ENCODE data around the gene GPR137B.
A peak's percentile ranks its signal among the peaks of the same experiment; 100 is the strongest.

Gene GPR137B

DNA sequence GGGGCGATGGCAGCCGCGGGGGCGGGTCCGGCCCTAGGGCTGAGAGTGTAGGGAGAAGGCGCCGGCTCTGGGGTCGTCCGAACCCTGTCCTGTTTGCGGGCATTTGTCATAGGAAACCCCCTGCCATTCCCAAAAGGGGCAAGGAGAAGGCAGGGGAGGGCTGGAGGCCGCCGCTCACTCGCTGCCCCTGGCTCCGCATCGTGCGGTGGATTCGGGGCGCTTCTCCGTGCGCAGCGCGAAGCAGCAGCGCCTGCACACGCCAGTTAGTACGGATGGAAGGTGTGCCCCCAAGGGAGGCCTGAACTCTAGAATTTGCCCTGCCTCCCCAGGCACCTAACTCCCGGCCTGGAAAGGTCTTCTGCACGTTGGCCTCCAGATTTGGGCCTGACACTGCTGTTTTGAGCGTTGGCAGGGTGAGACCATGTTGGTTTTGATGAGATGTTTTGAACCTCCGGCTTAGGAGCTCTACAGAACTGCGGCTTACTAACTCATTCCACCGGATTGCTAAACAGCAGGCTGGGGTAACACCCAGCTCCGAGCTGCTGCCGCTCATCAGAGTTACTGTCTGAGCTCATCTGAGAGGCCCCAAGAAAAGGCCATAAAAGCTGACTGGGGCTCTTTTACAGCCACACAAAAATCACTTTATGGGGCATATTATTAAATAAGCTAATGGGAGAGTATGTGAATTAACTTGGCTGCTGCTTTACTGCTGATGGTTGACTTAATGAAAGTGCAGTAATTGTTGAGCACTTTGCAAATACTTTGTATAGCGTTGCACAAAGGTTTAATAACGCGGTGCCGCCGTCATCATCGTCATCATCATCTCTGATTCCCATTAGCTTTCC lies 987 bp downstream of the GPR137B start:
- in situ Hi-C loops (cut with MboI; ENCODE audit: low sequenced_read_pairs) = no loop called here

DNA sequence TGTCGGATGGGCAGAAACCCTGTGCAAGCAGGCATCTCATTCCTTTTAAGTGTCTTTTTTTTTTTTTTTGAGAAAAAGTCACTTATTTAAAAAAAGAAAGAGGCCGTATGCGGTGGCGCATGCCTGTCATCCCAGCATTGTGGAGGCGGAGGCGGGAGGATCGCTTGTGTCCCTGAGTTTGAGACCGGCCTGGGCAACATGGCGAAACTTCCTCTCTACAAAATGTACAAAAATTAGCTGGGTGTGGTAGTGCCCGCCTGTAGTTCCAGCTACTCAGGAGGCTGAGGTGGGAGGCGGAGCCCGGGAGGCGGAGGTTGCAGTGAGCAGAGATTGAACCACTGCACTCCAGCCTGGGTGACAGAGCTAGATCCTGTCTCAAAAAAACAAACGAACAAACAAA lies 1.7 kb downstream of the GPR137B start:
- Histone ChIP-seq H3K27me3 (ENCODE audit: low read depth) (peaks cover 8% of the 10 kb centered on the region; the same call in 1 of the 2 replicates), H3K9me3 (no peaks in the 10 kb centered on the region), H3K4me3 (peak overlapping the region; percentile 60)

More for the DNA sequence above, 987 bp downstream of the GPR137B start:
- peaks cover 11% of the 10 kb centered on the region for H3K4me1 ChIP-seq
- DNase-seq (ENCODE audit: low spot score in 2 of 2) = peak in 1 of 2 experiments; percentile 27
- H3K36me3 ChIP-seq (replicated peaks) = no peaks in the 10 kb centered on the region
- peaks cover 12% of the 10 kb centered on the region; the same call in 1 of the 2 replicates for H3K27me3 ChIP-seq (ENCODE audit: low read depth)
- peak overlapping the region; percentile 60 for H3K4me3 ChIP-seq
- H3K9me3 ChIP-seq = no peaks in the 10 kb centered on the region

DNA sequence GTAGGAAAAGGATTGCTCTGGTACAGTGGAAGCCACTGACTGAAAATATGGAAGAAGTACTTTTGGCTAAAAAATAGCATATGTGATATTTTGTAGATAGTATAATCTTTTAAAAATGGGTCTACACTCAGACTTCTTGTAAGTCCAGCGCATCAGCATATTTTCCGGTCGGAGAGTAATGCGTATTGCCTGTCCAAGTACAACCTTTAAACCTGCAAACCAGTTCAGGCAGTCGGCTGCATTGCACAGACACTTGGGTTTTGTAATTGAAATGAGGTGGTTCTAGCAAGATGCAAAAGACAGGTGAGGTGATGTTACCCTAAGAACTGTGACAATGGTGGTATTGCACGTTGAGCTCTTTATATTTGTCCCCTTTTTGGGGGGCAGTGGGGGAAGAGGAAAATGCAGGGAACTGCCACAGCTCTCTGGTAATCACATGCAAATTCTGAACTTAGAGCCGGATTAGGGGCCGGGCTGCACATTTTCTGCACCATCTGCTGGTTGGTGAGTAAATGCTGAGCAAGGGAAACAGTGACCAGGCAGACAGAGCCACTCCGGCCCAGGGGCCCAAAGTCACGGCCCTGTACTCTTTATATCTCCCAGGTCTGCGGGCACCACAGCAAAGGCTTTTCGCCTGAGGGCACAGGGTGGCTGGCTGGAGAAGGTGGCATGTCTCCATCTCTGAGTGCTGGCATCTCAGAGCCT lies 2.3 kb downstream of the GPR137B start:
- peak; percentile 32 to 54 for DNase-seq (ENCODE audit: low spot score in 2 of 2)
- no peaks in the 10 kb centered on the region for H3K9me3 ChIP-seq
- in situ Hi-C loops (cut with MboI; ENCODE audit: low sequenced_read_pairs) = no loop called here
- H3K4me1 ChIP-seq = peaks cover 11% of the 10 kb centered on the region
- H3K4me3 ChIP-seq = peak overlapping the region; percentile 60
- peaks cover 8% of the 10 kb centered on the region; the same call in 1 of the 2 replicates for H3K27me3 ChIP-seq (ENCODE audit: low read depth)
- no peaks in the 10 kb centered on the region for H3K36me3 ChIP-seq (replicated peaks)

More for the DNA sequence above, 1.7 kb downstream of the GPR137B start:
- Histone ChIP-seq H3K4me1 (peaks cover 11% of the 10 kb centered on the region), H3K36me3 (replicated peaks) (no peaks in the 10 kb centered on the region)
- in situ Hi-C loops (cut with MboI; ENCODE audit: low sequenced_read_pairs) = no loop called here
- DNase-seq (ENCODE audit: low spot score in 2 of 2) = peak in 1 of 2 experiments; percentile 53

DNA sequence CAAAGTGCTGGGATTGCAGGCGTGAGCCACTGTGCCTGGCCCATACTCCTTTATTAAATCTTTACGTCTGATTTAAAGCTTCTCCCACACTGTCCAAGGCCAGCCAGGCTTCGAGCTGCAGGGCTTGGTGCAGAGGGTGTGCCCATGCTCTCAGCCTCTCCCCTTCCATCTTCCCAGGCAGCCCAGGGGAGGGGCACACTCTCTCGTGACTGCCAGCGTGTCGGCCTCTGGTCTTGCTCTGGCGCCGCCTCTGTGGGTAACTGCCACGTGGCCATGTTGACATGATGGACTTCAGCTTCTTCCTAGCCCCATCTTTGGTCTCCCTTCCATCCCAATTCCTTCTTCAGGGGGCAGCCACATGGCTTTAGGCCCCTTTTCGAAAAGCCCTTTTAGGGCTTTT lies 4.7 kb downstream of the GPR137B start:
- in situ Hi-C loops (cut with MboI; ENCODE audit: low sequenced_read_pairs) = no loop called here
- Histone ChIP-seq H3K27me3 (ENCODE audit: low read depth) (no peaks in the 10 kb centered on the region), H3K9me3 (no peaks in the 10 kb centered on the region), H3K4me3 (no peak overlapping the region), H3K36me3 (replicated peaks) (no peaks in the 10 kb centered on the region), H3K4me1 (peaks cover 11% of the 10 kb centered on the region)
- DNase-seq (ENCODE audit: low spot score in 2 of 2) = no peak

DNA sequence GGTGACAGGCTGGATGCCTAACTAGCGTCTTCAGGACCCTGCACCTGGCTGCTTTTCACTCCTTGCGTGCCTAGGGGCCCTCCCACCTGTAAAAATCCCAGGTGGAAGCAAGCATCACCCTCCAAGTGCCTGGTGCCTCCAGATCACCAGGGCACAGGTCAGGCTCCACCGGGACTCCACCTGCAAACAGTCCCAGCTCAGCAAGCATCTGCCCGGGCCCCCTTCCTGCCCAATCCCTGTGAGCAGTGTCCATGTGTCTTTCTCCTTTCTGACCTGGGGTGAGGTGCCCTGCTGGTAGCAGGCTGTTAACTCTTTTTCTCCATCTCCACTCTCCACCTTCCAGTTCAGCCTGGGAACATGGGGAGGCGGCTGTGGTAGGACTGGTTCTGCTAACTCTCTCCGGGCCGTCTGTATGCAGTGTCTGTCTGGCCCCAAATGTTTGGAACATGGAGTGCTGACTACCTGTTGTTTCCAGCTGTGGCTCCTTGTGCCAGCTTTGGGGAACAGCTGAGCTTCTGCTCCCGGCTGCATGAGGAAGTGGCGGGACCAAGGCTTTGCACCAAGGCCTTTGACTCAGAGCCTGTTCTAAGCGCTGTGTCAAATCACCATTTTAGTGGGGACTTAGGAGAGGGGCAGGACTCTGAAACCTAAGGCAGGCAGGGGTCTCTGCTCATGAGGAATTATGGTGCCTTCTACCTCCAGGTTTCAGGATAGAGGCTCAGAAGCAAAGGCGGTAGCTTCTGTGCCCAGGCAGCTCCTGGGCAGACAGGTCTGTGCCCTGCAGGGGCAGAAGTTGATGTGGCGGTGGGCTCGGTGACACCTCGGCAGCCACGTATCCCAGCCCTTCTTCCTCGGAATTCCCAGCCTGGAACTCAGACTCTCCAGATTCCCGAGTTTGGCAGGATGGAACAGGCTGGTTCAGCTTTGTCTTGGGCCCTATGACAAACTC lies 5.5 kb downstream of the GPR137B start:
- H3K9me3 ChIP-seq = no peaks in the 10 kb centered on the region
- H3K36me3 ChIP-seq (replicated peaks) = no peaks in the 10 kb centered on the region

DNA sequence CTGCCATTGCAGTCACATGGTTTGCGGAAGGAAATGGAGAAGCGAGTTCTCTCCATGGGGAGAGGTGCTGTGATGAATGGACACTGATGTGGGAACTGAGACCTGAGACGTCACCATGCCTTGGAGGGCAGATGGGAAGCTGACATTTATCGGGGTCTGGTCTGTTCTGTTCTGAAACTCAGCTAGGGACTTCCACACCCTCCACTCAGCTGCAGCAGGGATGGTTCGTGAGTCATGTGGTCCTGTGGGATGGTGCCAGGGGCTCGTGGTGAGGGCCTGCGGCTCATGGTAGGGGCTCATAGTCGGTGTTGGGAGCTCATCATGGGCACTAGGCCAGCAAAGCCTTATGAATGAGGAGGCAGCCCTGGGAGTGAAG lies 6.1 kb downstream of the GPR137B start:
- H3K4me1 ChIP-seq = peaks cover 11% of the 10 kb centered on the region
- no peak for DNase-seq (ENCODE audit: low spot score in 2 of 2)
- H3K27me3 ChIP-seq (ENCODE audit: low read depth) = no peaks in the 10 kb centered on the region
- no peaks in the 10 kb centered on the region for H3K9me3 ChIP-seq
- H3K36me3 ChIP-seq (replicated peaks) = no peaks in the 10 kb centered on the region
- in situ Hi-C loops (cut with MboI; ENCODE audit: low sequenced_read_pairs) = no loop called here
- H3K4me3 ChIP-seq = no peak overlapping the region

More for the DNA sequence above, 5.5 kb downstream of the GPR137B start:
- H3K27me3 ChIP-seq (ENCODE audit: low read depth) = no peaks in the 10 kb centered on the region
- peaks cover 11% of the 10 kb centered on the region for H3K4me1 ChIP-seq
- no peak for DNase-seq (ENCODE audit: low spot score in 2 of 2)
- H3K4me3 ChIP-seq = no peak overlapping the region
- in situ Hi-C loops (cut with MboI; ENCODE audit: low sequenced_read_pairs) = no loop called here

DNA sequence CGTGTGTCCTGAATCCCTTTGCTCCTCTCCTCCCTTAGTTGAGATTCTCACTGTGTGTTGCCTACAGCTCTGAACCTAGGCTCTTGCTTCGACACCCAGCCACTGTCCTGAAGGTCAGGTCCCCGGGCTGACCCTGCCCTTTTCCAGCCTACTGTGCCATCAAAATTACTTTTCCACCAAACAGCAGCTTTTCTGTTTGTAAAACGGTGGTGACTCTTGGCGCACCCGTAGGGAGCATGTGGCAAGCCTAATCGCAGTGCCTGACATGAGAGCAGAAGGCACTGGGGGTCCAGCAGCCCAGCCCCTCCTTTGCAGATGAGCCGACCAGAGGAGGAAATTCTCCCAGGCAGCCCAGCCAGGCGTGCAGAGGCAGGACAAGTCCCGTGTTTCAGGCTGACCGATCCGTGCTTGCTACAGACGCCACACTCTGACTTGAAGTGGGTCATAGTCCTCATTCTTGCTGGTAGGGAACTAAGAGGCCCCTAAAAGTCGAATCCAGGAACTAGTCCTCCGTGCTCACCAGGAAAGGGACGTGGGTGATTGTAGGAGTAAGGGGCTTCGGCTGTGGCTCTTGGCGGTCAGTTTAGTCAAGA lies 6.8 kb downstream of the GPR137B start:
- Histone ChIP-seq H3K36me3 (replicated peaks) (no peaks in the 10 kb centered on the region), H3K9me3 (no peaks in the 10 kb centered on the region), H3K27me3 (ENCODE audit: low read depth) (no peaks in the 10 kb centered on the region), H3K4me3 (no peak overlapping the region), H3K4me1 (peaks cover 8% of the 10 kb centered on the region)
- DNase-seq (ENCODE audit: low spot score in 2 of 2) = no peak
- in situ Hi-C loops (cut with MboI; ENCODE audit: low sequenced_read_pairs) = no loop called here

DNA sequence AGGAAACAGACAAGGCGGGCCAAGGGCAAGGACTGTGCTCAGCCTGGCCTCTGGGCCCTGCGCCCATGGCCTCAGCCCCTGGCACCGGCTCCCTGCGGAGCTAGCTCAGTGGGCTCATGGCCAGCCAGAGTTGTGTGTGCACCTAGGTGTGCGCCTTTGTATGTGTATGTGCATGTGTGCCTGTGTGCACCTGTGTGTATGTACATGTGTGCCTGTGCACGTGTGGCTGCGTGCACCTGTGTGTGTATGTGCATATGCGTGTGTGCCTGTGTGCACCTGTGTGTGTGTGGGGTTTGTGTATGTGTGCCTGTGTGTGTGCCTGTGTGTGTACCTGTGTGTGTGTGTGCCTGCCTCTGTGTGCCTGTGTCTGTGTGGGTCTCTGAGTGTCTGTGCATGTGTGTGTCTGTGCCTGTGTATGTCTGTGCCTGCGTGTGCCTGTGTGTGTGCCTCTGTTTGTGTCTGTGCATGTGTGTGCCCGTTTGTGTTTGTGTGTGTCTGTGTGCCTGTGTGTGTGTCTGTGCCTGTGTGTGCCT lies 7.4 kb downstream of the GPR137B start:
- Histone ChIP-seq H3K4me1 (peaks cover 5% of the 10 kb centered on the region; the same call in 1 of the 2 replicates), H3K4me3 (no peak overlapping the region), H3K27me3 (ENCODE audit: low read depth) (no peaks in the 10 kb centered on the region), H3K36me3 (replicated peaks) (no peaks in the 10 kb centered on the region), H3K9me3 (no peaks in the 10 kb centered on the region)
- in situ Hi-C loops (cut with MboI; ENCODE audit: low sequenced_read_pairs) = no loop called here
- no peak for DNase-seq (ENCODE audit: low spot score in 2 of 2)

DNA sequence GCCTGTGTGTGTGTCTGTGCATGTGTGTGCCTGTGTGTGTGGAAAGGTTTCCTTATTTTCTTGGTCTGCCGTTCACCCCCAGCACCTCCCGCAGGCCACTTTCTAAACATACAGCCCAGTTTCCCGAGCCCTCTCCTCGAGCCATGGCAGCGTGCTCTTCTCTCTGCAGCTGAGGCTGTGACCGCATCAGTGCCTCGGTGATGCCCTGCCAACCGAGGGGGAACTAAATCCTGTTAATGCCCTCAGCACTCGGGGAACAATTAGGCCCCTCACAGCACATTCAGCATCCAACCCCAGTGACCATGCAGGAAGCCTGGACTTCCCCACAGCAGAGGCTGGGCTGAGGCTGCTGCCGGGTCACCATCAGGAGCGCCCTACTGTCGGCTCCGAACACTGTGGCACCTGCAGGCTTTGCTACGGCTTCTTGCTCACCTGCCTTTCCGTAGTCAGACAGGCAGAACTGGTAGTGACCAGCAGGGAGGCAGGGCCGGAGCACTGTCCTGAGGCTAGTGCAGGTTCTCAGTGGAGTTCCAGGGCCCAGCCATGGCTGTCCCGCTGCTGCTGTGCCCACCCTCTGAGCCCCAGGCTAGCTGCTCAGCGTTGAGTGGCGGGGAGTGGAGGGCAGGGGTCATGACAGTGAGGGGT lies 8.1 kb downstream of the GPR137B start:
- no peak for DNase-seq (ENCODE audit: low spot score in 2 of 2)
- H3K4me3 ChIP-seq = no peak overlapping the region
- no peaks in the 10 kb centered on the region for H3K27me3 ChIP-seq (ENCODE audit: low read depth)
- H3K36me3 ChIP-seq (replicated peaks) = no peaks in the 10 kb centered on the region
- no peaks in the 10 kb centered on the region for H3K4me1 ChIP-seq
- H3K9me3 ChIP-seq = no peaks in the 10 kb centered on the region
- in situ Hi-C loops (cut with MboI; ENCODE audit: low sequenced_read_pairs) = no loop called here

DNA sequence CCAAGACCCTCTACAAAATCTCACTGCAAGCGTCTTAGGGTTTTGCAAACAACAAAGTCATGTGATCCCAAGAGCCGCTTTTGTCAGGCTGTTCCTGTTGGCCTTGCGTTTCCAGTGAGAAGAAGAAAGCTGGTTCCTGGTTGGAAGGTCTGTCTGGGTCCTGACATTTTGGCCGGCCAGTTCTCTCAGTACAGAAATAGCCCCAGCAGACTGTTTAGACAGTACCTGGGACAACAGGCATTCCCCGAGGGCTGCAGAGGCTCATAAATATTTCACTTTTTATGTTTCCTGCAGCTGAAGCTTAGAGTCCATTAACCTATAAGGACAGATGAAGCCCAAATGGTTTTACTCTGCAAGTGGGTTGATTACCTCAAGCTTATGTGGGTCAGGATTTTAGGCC lies 8.6 kb downstream of the GPR137B start:
- in situ Hi-C loops (cut with MboI; ENCODE audit: low sequenced_read_pairs) = no loop called here
- Histone ChIP-seq H3K4me1 (no peaks in the 10 kb centered on the region), H3K9me3 (no peaks in the 10 kb centered on the region), H3K36me3 (replicated peaks) (no peaks in the 10 kb centered on the region), H3K27me3 (ENCODE audit: low read depth) (no peaks in the 10 kb centered on the region), H3K4me3 (no peak overlapping the region)
- no peak for DNase-seq (ENCODE audit: low spot score in 2 of 2)

DNA sequence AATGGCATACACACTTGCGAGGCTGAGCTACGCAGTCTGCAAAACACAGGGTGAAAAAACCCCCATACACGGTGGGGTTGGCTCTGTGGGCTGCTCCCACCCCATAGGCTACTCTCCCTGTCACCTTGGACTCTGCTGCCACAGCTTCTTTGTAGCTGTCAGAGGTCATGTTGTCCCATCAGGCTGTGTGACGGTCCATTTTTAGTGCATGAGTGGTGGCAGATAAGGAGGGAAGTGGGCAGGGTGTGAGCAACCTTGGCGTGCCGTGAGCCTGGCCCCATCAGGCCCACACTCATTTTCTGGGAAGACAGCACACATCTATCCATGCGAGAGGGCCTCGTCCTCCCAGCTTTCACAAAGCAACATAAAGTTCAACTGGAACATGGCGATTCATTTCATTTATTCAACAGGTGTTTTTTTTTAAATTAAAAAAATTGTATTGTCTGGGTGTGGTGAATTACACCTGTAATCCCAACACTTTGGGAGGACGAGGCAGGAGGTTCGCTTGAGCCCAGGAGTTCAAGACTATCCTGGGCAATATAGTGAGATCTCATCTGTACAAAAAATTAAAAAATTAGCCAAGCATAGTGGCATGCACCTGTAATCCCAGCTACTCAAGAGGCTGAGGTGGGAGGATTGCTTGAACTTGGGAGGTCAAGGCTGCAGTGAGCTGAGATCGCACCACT lies 9.5 kb downstream of the GPR137B start:
- H3K4me1 ChIP-seq = no peaks in the 10 kb centered on the region
- in situ Hi-C loops (cut with MboI; ENCODE audit: low sequenced_read_pairs) = no loop called here

DNA sequence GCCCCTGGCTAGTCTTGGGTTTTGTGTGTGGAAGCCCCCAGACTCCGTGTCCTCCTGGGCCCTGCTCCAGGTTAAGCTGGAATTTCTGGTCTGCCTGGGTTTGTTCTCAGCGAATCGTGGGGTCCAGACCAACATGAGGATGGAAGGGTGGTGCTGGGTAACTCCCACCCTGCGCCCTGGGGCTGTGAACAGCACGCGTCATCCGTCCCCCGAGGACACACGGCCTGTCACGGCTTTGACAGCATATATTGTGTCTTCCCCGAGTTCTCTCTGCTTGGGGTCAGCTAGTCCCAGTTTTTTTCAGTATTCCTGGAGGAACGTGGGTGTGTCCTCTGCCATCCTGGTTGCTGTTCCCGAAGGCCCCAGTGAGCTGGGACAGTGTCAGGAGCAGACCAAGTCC lies 11.8 kb downstream of the GPR137B start:
- H3K36me3 ChIP-seq (replicated peaks) = no peaks in the 10 kb centered on the region
- in situ Hi-C loops (cut with MboI; ENCODE audit: low sequenced_read_pairs) = no loop called here
- H3K9me3 ChIP-seq = no peaks in the 10 kb centered on the region
- no peaks in the 10 kb centered on the region for H3K27me3 ChIP-seq (ENCODE audit: low read depth)
- no peaks in the 10 kb centered on the region for H3K4me1 ChIP-seq
- no peak overlapping the region for H3K4me3 ChIP-seq
- no peak for DNase-seq (ENCODE audit: low spot score in 2 of 2)

More for the DNA sequence above, 9.5 kb downstream of the GPR137B start:
- Histone ChIP-seq H3K9me3 (no peaks in the 10 kb centered on the region), H3K27me3 (ENCODE audit: low read depth) (no peaks in the 10 kb centered on the region), H3K4me3 (no peak overlapping the region), H3K36me3 (replicated peaks) (no peaks in the 10 kb centered on the region)
- DNase-seq (ENCODE audit: low spot score in 2 of 2) = no peak
